ENCODE measurements around the gene TSR1.
A peak's percentile ranks its signal among the peaks of the same experiment; 100 is the strongest.

Gene TSR1

GRCh38 chr17:2336215-2336851 is at the start of gene TSR1:
Gene TSR1 (minus strand): TSS chr17:2336457. CDS start chr17:2336427, 30 bp downstream.
- DNase-seq: peak; percentile 40

GRCh38 chr17:2385240-2386210 is 49.3 kb upstream of the TSR1 start:
- no peak for DNase-seq

- DNase-seq: no peak
These were observed 48.3 kb upstream of the TSR1 start for GRCh38 chr17:2384439-2385127.

GRCh38 chr17:2383628-2384167 is 47.4 kb upstream of the TSR1 start:
- DNase-seq: no peak

- no peak for DNase-seq
These were observed 44.8 kb upstream of the TSR1 start for GRCh38 chr17:2380950-2381649.

- no peak for DNase-seq
These were observed 44.1 kb upstream of the TSR1 start for GRCh38 chr17:2380226-2380922.

GRCh38 chr17:2379489-2380225 is 43.4 kb upstream of the TSR1 start:
- no peak for DNase-seq

- DNase-seq: no peak
These were observed 42.6 kb upstream of the TSR1 start for GRCh38 chr17:2378905-2379304.

GRCh38 chr17:2377659-2378058 is 41.4 kb upstream of the TSR1 start:
- no peak for DNase-seq

GRCh38 chr17:2376107-2376506 is 39.9 kb upstream of the TSR1 start:
- no peak for DNase-seq

- no peak for DNase-seq
These were observed 39.1 kb upstream of the TSR1 start for GRCh38 chr17:2375406-2375805.

- no peak for DNase-seq
These were observed 38.5 kb upstream of the TSR1 start for GRCh38 chr17:2374549-2375285.

- DNase-seq: no peak
These were observed 36.9 kb upstream of the TSR1 start for GRCh38 chr17:2373179-2373578.

GRCh38 chr17:2372681-2373080 is 36.4 kb upstream of the TSR1 start:
- no peak for DNase-seq

- no peak for DNase-seq
These were observed 35.9 kb upstream of the TSR1 start for GRCh38 chr17:2372180-2372579.

GRCh38 chr17:2371183-2372130 is 35.2 kb upstream of the TSR1 start:
- no peak for DNase-seq

- no peak for DNase-seq
These were observed 33.9 kb upstream of the TSR1 start for GRCh38 chr17:2370211-2370589.

- no peak for DNase-seq
These were observed 33.4 kb upstream of the TSR1 start for GRCh38 chr17:2369551-2370210.

GRCh38 chr17:2369039-2369438 is 32.8 kb upstream of the TSR1 start:
- DNase-seq: peak; percentile 28
